Kidney (tissue), 14 donors: Measurements from ENCODE around the gene PLCL2. TPM values are rescaled to one million over a fixed set of nuclear protein-coding genes. Genes with fewer than 3 reads are reported as not detected.

ENCODE experiments used
- DNase-seq, 5 donors: peaks; one replicate each; pipeline ENCODE4 v3.0.0-alpha.2; 2013 to 2020
- FAIRE-seq: peaks from 2 replicates; lab custom pipeline; 2012; peaks lifted over from hg19 to GRCh38; lab: Jason Lieb, UNC
- H3K27ac ChIP-seq, 2 donors: one replicate each; pipeline ENCODE4 v1.7.0; 2013; ENCODE audit warnings: low read depth in 2 of 2, low read length in 2 of 2, inconsistent platforms in 1 of 2
- H3K27me3 ChIP-seq: one replicate; pipeline ENCODE4 v1.7.1; 2013; ENCODE audit warnings: low read length, inconsistent platforms; ENCODE audit not compliant: control insufficient read depth, insufficient read depth
- H3K36me3 ChIP-seq, 3 donors: one replicate each; pipeline versions ENCODE4 v1.7.0 to v1.7.1; 2013; ENCODE audit warnings: low read length in 3 of 3, control low read depth in 1 of 3, inconsistent platforms in 1 of 3; ENCODE audit not compliant: insufficient read depth in 3 of 3, control insufficient read depth in 2 of 3
- H3K4me1 ChIP-seq, 3 donors: one replicate each; pipeline versions ENCODE4 v1.7.0 to v1.7.1; 2013; ENCODE audit warnings: low read length in 3 of 3, inconsistent platforms in 1 of 3, low read depth in 1 of 3; ENCODE audit not compliant: control insufficient read depth in 2 of 3, insufficient read depth in 2 of 3
- H3K4me3 ChIP-seq, 3 donors: one replicate each; pipeline versions ENCODE4 v1.7.0 to v1.8.1; 2013; ENCODE audit warnings: low read length in 3 of 3, control low read depth in 1 of 3, inconsistent platforms in 1 of 3
- H3K9ac ChIP-seq, 3 donors: one replicate each; pipeline versions ENCODE4 v1.7.0 to v1.7.1; 2013; ENCODE audit warnings: low read length in 3 of 3, control low read depth in 1 of 3, inconsistent platforms in 1 of 3
- H3K9me3 ChIP-seq, 3 donors: one replicate each; pipeline versions ENCODE4 v1.7.0 to v1.7.1; 2013; ENCODE audit warnings: low read length in 3 of 3, control low read depth in 1 of 3, inconsistent platforms in 1 of 3; ENCODE audit not compliant: control insufficient read depth in 2 of 3, insufficient read depth in 1 of 3
- CTCF ChIP-seq: IDR thresholded peaks from 3 replicates; pipeline ENCODE4 v1.5.1; 2012; ENCODE audit warnings: mild to moderate bottlenecking, moderate library complexity, borderline replicate concordance; ENCODE audit not compliant: insufficient read depth; ENCODE audit errors: extremely low read depth
- intact Hi-C: fragments of 100-400 bp; cut with DNase I; formaldehyde crosslinking; loops from one replicate; pipeline ENCODE4 v1.11.1; 2022
- polyA plus RNA-seq: library from polyadenylated mRNA; stranded (reverse); fragments of 350-450 nt; fragmentation: Illumina TruSeq; extraction: RNeasy Lipid Tissue Mini Kit (QIAGEN cat#74804); gene quantifications from one replicate; pipeline ENCODE4 v1.2.3, GENCODE V29; 2014; ENCODE audit warnings: low read depth, low replicate concordance; ENCODE audit not compliant: insufficient read depth
- total RNA-seq: library from RNA; stranded (reverse); fragmentation: NEBNext Ultra II Directional; extraction: Animal tissue kit (Norgen Biotek cat#: 25700); gene quantifications from one replicate; pipeline ENCODE4 v1.2.1, GENCODE V29; 2021
- donor health status: control.
- donor health status: control.
- donor health status: control.
- donor health status: control.
- donor health status: control.
- donor health status: DM: yes; HTN: yes; CAD: no.
- donor health status: Normal renal cell carcinoma (clear cell type).

The PLCL2 gene
- total and polyA plus RNA-seq, 2 donors from 2014 or later: 10.5 to 19.1 TPM

- FAIRE-seq (no peak), DNase-seq (no peak)
- Histone ChIP-seq H3K27me3 (no peaks in the 10 kb centered on the region), H3K36me3 (no peaks in the 10 kb centered on the region), H3K9ac (no peak overlapping the region), H3K4me3 (no peak overlapping the region), H3K9me3 (no peaks in the 10 kb centered on the region), H3K4me1 (peaks cover 0 to 22% (median 16%) of the 10 kb centered on the region in 3 donors), H3K27ac (no peak overlapping the region)
- TF ChIP-seq CTCF: no peak
- intact Hi-C loops: no loop called here
Measured at GRCh38 chr3:16905704-16906103, 20.9 kb downstream of the PLCL2 start.

- peak in 1 of 5 donors; percentile 73 for DNase-seq
- no peaks in the 10 kb centered on the region for H3K9me3 ChIP-seq
- peak; percentile 83 for FAIRE-seq
- TF ChIP-seq CTCF: no peak
- H3K4me3 ChIP-seq: no peak overlapping the region
- H3K9ac ChIP-seq: no peak overlapping the region
- H3K36me3 ChIP-seq: no peaks in the 10 kb centered on the region
- H3K27ac ChIP-seq: peak overlapping the region in 1 of 2 donors; percentile 14
- H3K27me3 ChIP-seq: no peaks in the 10 kb centered on the region
- intact Hi-C loops: no loop called here
- H3K4me1 ChIP-seq: peaks cover 0 to 14% (median 12%) of the 10 kb centered on the region in 3 donors
Measured at GRCh38 chr3:16906682-16907081, 21.9 kb downstream of the PLCL2 start.

GRCh38 chr3:16907243-16907642, 22.5 kb downstream of the PLCL2 start:
- H3K4me3 ChIP-seq: no peak overlapping the region
- no peak for DNase-seq
- TF ChIP-seq CTCF: no peak
- no peak overlapping the region for H3K9ac ChIP-seq
- no peaks in the 10 kb centered on the region for H3K9me3 ChIP-seq
- FAIRE-seq: no peak
- H3K27ac ChIP-seq: peak overlapping the region in 1 of 2 donors; percentile 14
- no peaks in the 10 kb centered on the region for H3K36me3 ChIP-seq
- peaks cover 0 to 14% (median 9%) of the 10 kb centered on the region in 3 donors for H3K4me1 ChIP-seq
- intact Hi-C loops: no loop called here
- H3K27me3 ChIP-seq: no peaks in the 10 kb centered on the region
